GM12874 (cell line): ENCODE results near the gene GNAQ.

Source experiments
- TF ChIP-seq, protein P1 (sequence below): IDR thresholded peaks from 2 replicates; pipeline ENCODE4 v1.5.1; 2011; ENCODE audit warnings: low read depth, mild to moderate bottlenecking, control low read depth, low read length, moderate library complexity; ENCODE audit not compliant: insufficient read depth

The GNAQ gene

DNA sequence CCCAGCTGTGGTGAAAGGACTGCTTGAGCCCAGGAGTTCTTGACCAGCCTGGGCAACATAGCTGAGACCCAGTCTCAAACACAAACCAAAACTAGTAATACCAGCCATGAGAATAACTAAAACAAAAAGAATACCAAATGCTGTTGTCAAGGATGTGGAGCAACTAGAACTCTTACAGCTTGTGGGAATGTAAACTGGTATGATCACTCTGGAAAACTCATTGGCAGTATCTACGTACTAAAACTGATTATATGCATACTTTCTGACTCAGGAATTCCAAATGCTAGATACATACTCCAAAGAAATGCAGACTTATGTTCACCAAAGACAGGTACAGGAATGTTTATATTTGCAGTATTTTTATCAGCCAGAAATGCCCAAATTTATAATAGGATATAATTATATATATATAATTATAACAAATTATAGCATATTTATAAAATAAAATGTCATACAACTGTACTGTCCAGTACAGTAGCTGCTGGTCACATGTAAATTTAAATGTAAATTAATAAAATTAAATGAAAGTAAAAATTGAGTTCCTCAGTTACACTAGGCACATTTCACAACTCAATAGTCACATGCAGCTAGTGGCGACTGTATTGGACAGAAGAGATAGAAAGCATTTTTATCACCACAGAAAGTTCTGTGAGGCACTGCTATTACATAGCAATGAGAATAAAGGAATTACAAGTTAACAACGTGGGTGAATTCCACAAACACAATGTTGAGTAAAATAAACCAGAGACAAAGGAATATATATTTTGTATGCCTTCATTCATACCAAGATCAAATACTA lies 118.5 kb downstream of the GNAQ start:
- TF ChIP-seq, protein P1, sequence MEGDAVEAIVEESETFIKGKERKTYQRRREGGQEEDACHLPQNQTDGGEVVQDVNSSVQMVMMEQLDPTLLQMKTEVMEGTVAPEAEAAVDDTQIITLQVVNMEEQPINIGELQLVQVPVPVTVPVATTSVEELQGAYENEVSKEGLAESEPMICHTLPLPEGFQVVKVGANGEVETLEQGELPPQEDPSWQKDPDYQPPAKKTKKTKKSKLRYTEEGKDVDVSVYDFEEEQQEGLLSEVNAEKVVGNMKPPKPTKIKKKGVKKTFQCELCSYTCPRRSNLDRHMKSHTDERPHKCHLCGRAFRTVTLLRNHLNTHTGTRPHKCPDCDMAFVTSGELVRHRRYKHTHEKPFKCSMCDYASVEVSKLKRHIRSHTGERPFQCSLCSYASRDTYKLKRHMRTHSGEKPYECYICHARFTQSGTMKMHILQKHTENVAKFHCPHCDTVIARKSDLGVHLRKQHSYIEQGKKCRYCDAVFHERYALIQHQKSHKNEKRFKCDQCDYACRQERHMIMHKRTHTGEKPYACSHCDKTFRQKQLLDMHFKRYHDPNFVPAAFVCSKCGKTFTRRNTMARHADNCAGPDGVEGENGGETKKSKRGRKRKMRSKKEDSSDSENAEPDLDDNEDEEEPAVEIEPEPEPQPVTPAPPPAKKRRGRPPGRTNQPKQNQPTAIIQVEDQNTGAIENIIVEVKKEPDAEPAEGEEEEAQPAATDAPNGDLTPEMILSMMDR = no peak

DNA sequence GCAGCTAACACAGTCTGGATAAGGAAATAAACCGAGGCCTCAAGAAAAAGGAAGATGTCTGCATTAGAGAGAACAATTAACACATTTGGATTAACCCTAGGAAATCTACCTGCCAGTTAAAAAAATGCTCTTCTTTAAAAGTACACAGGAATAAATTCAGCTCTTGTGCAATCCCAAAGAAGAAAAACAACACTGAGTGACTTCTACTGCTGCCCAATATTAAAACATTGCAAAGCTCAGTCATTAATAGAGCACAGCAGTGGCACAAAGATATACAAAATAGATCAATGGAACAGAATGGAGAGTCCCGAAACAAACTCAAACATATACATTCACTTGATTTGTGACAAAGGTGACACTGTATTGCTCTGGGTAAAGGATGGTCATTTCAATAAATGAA lies 119.7 kb downstream of the GNAQ start:
- TF ChIP-seq, protein P1 = no peak

DNA sequence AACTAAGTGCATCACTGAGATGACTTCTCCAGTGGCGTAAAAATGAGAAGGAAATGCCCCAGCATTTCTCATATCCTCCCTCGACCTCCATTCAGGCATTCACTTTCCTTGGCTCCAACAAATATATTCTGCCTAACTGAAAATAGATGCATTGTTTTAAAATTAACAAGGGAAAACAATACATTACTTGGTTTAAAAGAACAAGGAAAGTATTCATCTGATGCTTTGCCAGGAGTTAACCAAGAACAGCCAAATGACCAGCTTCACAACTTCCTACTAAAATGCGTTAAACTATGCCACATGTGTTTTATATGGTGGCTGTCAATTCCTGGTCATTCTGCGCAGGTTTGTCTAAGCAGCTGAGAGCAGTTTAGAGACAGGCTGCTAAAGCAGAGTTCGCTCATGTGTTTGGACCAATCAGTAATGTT lies 121.4 kb downstream of the GNAQ start:
- TF ChIP-seq, protein P1 = no peak

DNA sequence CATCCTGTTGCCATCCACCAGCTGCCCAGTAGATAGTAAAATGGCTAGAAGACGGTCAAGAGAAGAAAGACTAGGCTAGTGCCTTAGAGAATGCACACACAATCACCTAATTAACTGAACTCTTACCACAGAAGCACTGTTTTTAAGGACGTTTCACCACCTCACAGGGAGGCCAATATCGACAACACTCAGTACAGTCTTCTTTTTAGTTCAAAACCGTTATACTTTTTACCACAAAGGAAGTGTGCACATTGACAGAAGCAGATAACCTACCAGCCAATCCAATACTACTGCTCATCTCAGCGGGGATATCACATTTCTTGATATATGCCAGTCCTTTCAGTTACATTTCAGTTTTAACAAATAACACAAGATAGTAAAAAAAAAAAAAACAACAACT lies 122.3 kb downstream of the GNAQ start:
- TF ChIP-seq, protein P1 = no peak

DNA sequence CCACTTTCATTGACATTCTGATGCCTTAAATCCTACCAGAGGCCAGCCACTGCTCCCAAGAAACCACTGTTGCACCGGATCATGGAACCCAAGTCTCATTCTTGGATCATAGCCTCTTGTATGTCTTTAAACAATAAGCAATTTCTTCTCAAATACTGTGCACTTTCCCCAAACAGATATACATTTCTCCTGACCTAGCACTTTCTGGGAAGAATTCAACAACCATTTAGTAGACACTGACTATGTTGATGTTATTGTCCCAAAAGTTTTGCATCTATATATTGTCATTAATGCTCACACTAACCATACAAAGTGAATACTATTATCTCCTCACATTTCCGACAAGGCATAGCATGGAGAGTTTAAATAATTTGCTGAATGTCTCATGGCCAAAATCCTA lies 123.3 kb downstream of the GNAQ start:
- TF ChIP-seq, protein P1 = no peak

DNA sequence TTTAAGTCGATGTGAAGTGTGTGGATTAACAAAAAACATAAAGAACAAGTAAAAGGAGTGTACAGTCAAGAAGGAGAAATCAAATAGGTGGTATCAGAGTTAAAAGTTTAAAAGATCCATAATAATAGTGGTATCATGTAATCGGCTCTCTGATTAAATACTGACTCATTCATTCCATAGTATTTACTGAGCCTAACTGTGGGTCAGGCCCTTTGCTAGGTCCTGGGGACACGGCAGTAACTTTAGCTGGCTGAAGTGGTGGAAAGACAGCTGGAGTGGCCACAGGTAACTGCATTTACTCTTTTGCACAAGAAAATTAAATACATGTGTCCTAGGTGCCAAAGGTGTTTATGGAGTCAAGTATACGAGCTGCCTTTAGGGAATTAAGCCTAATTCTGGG lies 124.0 kb downstream of the GNAQ start:
- TF ChIP-seq, protein P1 = no peak

DNA sequence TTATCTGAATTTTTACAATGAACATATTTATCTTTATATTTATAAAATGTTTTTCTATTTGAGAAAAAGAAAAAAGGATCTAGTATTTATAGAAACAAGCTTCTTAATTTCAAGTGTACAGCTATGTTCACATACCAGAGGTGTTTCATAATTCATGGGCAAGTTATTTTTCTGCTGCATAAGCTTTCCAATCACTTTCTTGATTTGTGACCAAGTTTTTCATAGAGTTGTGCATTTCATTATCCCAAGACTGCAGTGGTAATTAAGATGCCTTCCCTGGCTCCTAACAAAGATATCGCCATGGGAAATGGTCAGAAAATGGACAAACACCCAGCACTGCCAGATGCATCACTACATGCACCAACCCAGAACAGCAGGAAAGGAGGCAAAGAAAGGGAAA lies 124.6 kb downstream of the GNAQ start:
- TF ChIP-seq, protein P1 = no peak
